ENCODE results near the gene ANKRD24. TPM values are rescaled to one million over a fixed set of nuclear protein-coding genes. Genes with fewer than 3 reads are reported as not detected.

ANKRD24 gene
- total RNA-seq, 1 donor from 2014 or later = 0.33 TPM

GRCh38 chr19:4177146-4177545, 5.3 kb upstream of the ANKRD24 start:
- peaks cover 11% of the 10 kb centered on the region for H3K27me3 ChIP-seq (ENCODE audit: control insufficient read depth, insufficient read depth, low read length)
- TF ChIP-seq, protein P1, sequence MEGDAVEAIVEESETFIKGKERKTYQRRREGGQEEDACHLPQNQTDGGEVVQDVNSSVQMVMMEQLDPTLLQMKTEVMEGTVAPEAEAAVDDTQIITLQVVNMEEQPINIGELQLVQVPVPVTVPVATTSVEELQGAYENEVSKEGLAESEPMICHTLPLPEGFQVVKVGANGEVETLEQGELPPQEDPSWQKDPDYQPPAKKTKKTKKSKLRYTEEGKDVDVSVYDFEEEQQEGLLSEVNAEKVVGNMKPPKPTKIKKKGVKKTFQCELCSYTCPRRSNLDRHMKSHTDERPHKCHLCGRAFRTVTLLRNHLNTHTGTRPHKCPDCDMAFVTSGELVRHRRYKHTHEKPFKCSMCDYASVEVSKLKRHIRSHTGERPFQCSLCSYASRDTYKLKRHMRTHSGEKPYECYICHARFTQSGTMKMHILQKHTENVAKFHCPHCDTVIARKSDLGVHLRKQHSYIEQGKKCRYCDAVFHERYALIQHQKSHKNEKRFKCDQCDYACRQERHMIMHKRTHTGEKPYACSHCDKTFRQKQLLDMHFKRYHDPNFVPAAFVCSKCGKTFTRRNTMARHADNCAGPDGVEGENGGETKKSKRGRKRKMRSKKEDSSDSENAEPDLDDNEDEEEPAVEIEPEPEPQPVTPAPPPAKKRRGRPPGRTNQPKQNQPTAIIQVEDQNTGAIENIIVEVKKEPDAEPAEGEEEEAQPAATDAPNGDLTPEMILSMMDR (IDR thresholded peaks at IDR 0.05; ENCODE audit: insufficient read depth, low read length, poor library complexity, severe bottlenecking) = no peak
- peaks cover 1% of the 10 kb centered on the region for H3K36me3 ChIP-seq (ENCODE audit: control insufficient read depth, insufficient read depth, low read length)
- no peak for DNase-seq (ENCODE audit: low read depth)
- H3K4me3 ChIP-seq (ENCODE audit: low read depth, low read length) = no peak overlapping the region

DNA sequence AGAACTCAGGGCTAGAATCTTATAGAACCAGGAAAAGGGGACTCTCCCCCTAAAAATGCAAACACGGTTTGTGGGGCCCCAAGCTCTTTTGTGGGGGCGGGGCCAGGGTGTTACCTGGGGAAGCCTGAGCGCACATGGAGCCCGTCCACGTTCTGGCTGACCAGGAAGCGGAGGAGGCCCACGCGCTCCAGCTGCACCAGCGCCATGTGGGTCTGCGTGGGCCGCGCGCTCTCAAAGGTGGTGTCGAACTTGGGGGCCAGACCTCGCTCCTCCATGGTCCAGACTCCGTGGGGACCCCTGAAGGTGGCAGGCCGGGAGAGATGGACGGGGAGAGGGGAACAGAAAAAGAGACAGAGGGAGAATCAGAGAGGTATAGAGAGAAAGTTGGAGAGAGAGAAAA, 3.5 kb upstream of the ANKRD24 start:
- no peak overlapping the region for H3K4me3 ChIP-seq (ENCODE audit: low read depth, low read length)

DNA sequence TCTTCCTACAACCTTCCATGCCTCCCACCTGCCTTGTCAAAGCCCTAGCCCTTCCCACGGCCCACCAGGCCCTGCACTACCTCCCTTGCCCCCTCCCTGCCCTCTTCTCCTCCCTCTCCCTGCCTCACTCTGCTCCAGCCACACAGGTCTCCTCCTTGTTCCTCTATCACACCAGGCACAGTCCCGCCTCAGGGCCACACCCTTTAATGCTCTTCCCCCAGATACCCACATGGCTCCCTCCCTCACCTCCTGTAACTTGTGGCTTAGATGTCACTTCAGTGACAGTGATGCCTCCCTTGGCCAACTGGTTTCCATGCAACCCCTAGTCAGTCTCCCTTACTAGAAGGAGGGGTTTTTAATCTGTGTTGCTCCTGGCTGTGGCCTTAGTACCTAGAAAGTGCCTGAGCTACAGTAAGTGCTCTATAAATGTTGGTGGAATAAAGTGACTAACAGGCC, 1.4 kb upstream of the ANKRD24 start:
- H3K27me3 ChIP-seq (ENCODE audit: control insufficient read depth, insufficient read depth, low read length) = peaks cover 4% of the 10 kb centered on the region
- DNase-seq (ENCODE audit: low read depth) = no peak
- TF ChIP-seq, protein P1 (IDR thresholded peaks at IDR 0.05; ENCODE audit: insufficient read depth, low read length, poor library complexity, severe bottlenecking) = no peak
- no peak overlapping the region for H3K4me3 ChIP-seq (ENCODE audit: low read depth, low read length)
- no peaks in the 10 kb centered on the region for H3K36me3 ChIP-seq (ENCODE audit: control insufficient read depth, insufficient read depth, low read length)

More for the DNA sequence above, 3.5 kb upstream of the ANKRD24 start:
- Histone ChIP-seq H3K27me3 (ENCODE audit: control insufficient read depth, insufficient read depth, low read length) (peaks cover under 1% of the 10 kb centered on the region), H3K36me3 (ENCODE audit: control insufficient read depth, insufficient read depth, low read length) (peaks cover 1% of the 10 kb centered on the region)
- TF ChIP-seq, protein P1 (IDR thresholded peaks at IDR 0.05; ENCODE audit: insufficient read depth, low read length, poor library complexity, severe bottlenecking) = no peak
- DNase-seq (ENCODE audit: low read depth) = no peak

- TF ChIP-seq, protein P1 (IDR thresholded peaks at IDR 0.05; ENCODE audit: insufficient read depth, low read length, poor library complexity, severe bottlenecking) = no peak
- H3K27me3 ChIP-seq (ENCODE audit: control insufficient read depth, insufficient read depth, low read length) = peaks cover 4% of the 10 kb centered on the region
- no peak overlapping the region for H3K4me3 ChIP-seq (ENCODE audit: low read depth, low read length)
- DNase-seq (ENCODE audit: low read depth) = no peak
- H3K36me3 ChIP-seq (ENCODE audit: control insufficient read depth, insufficient read depth, low read length) = no peaks in the 10 kb centered on the region
Measured at GRCh38 chr19:4183967-4184717, 1.7 kb downstream of the ANKRD24 start.

- Histone ChIP-seq H3K4me3 (ENCODE audit: low read depth, low read length) (no peak overlapping the region), H3K36me3 (ENCODE audit: control insufficient read depth, insufficient read depth, low read length) (no peaks in the 10 kb centered on the region), H3K27me3 (ENCODE audit: control insufficient read depth, insufficient read depth, low read length) (peaks cover 4% of the 10 kb centered on the region)
- DNase-seq (ENCODE audit: low read depth) = no peak
- TF ChIP-seq, protein P1 (IDR thresholded peaks at IDR 0.05; ENCODE audit: insufficient read depth, low read length, poor library complexity, severe bottlenecking) = no peak
Measured at GRCh38 chr19:4184718-4185352, 2.3 kb downstream of the ANKRD24 start.

All from kidney epithelial cell (primary cell).